Measurements from ENCODE around the gene CHSY1. TPM values are rescaled to one million over a fixed set of nuclear protein-coding genes. Genes with fewer than 3 reads are reported as not detected.

Gene CHSY1
- total RNA-seq, 1 experiment from 2014 or later = 59.1 TPM

DNA sequence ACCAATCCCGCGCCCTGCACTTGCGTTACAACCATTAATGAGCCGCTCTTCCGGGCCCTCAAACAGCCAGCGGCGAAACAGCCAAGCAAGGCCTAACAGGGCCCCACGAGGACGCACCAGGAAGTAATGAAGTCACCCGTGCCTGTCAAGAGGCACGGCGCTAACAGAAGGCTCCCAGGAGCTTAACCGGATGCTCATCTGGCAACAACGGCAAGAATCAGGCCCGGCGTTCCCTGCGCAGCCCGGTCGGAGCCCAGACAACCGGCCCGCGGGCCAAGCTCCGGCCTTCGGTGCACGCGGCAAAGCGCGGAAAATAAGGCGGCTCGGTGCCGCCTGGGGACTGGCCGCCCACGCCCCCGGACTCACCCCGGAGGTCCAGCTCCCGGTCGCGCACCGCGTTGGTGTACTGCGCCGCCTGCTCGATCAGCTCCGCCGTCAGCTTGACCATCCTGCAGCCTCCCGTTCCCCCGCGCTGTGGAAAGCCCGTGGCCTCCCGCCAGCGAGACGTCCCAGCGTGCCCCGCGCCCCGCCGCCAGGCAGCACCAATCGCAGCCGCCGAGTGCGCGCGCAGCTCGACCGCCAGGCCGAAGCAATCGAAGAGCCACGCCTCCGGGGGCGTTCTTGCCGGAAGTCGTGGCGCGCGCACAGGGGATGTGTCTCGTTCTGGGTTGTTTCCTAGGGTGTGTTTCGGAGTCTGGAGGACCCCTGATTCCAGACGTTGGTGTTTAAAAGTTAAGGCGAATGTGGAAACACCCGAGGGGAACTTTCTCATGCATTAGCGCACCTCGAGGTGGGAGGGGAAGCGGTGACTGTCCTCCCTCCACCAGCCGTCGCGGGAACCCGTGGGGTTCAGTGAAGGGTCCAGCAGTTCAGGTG, 43.1 kb upstream of the CHSY1 start, which contains the start of gene SNRPA1 (continued):
- TF ChIP-seq, protein P1, sequence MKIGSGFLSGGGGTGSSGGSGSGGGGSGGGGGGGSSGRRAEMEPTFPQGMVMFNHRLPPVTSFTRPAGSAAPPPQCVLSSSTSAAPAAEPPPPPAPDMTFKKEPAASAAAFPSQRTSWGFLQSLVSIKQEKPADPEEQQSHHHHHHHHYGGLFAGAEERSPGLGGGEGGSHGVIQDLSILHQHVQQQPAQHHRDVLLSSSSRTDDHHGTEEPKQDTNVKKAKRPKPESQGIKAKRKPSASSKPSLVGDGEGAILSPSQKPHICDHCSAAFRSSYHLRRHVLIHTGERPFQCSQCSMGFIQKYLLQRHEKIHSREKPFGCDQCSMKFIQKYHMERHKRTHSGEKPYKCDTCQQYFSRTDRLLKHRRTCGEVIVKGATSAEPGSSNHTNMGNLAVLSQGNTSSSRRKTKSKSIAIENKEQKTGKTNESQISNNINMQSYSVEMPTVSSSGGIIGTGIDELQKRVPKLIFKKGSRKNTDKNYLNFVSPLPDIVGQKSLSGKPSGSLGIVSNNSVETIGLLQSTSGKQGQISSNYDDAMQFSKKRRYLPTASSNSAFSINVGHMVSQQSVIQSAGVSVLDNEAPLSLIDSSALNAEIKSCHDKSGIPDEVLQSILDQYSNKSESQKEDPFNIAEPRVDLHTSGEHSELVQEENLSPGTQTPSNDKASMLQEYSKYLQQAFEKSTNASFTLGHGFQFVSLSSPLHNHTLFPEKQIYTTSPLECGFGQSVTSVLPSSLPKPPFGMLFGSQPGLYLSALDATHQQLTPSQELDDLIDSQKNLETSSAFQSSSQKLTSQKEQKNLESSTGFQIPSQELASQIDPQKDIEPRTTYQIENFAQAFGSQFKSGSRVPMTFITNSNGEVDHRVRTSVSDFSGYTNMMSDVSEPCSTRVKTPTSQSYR (CRISPR knock-in tag; IDR thresholded peaks at IDR 0.05) = no peak; the same call in 1 of the 2 replicates
- TF ChIP-seq MYBL2 (CRISPR knock-in tag; IDR thresholded peaks at IDR 0.05) (peak; percentile 92), TEAD1 (CRISPR knock-in tag; IDR thresholded peaks at IDR 0.05) (peak; percentile 89; the same call in 1 of the 2 replicates), RELA (CRISPR knock-in tag; IDR thresholded peaks at IDR 0.05; ENCODE audit: borderline replicate concordance) (peak; percentile 71; the same call in 1 of the 2 replicates), ELF4 (CRISPR knock-in tag; IDR thresholded peaks at IDR 0.05; ENCODE audit: low read depth) (no peak), FOXJ3 (CRISPR knock-in tag; IDR thresholded peaks at IDR 0.05; ENCODE audit: borderline replicate concordance) (no peak), ZNF423 (CRISPR knock-in tag; IDR thresholded peaks at IDR 0.05) (no peak), GTF2I (CRISPR knock-in tag; conservative IDR thresholded peaks at IDR 0.05) (no peak), HMGA2 (CRISPR knock-in tag; IDR thresholded peaks at IDR 0.05) (no peak), TP53 (CRISPR knock-in tag; IDR thresholded peaks at IDR 0.05) (0 out of 2 replicates have a peak, but pooled peaks have one; percentile 81), ZNF219 (CRISPR knock-in tag; IDR thresholded peaks at IDR 0.05; ENCODE audit: borderline replicate concordance) (peak; percentile 44; the same call in 1 of the 2 replicates), TEAD4 (CRISPR knock-in tag; IDR thresholded peaks at IDR 0.05) (no peak), ZNF138 (CRISPR knock-in tag; conservative IDR thresholded peaks at IDR 0.05) (no peak), ZNF121 (CRISPR knock-in tag; IDR thresholded peaks at IDR 0.05) (no peak), MXD4 (CRISPR knock-in tag; IDR thresholded peaks at IDR 0.05; ENCODE audit: borderline replicate concordance) (no peak), NR1H2 (CRISPR knock-in tag; IDR thresholded peaks at IDR 0.05) (no peak)
- TF ChIP-seq, protein P2, sequence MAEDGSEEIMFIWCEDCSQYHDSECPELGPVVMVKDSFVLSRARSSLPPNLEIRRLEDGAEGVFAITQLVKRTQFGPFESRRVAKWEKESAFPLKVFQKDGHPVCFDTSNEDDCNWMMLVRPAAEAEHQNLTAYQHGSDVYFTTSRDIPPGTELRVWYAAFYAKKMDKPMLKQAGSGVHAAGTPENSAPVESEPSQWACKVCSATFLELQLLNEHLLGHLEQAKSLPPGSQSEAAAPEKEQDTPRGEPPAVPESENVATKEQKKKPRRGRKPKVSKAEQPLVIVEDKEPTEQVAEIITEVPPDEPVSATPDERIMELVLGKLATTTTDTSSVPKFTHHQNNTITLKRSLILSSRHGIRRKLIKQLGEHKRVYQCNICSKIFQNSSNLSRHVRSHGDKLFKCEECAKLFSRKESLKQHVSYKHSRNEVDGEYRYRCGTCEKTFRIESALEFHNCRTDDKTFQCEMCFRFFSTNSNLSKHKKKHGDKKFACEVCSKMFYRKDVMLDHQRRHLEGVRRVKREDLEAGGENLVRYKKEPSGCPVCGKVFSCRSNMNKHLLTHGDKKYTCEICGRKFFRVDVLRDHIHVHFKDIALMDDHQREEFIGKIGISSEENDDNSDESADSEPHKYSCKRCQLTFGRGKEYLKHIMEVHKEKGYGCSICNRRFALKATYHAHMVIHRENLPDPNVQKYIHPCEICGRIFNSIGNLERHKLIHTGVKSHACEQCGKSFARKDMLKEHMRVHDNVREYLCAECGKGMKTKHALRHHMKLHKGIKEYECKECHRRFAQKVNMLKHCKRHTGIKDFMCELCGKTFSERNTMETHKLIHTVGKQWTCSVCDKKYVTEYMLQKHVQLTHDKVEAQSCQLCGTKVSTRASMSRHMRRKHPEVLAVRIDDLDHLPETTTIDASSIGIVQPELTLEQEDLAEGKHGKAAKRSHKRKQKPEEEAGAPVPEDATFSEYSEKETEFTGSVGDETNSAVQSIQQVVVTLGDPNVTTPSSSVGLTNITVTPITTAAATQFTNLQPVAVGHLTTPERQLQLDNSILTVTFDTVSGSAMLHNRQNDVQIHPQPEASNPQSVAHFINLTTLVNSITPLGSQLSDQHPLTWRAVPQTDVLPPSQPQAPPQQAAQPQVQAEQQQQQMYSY (CRISPR knock-in tag; IDR thresholded peaks at IDR 0.05) = peak; percentile 55; the same call in 1 of the 2 replicates
- TF ChIP-seq, protein P3, sequence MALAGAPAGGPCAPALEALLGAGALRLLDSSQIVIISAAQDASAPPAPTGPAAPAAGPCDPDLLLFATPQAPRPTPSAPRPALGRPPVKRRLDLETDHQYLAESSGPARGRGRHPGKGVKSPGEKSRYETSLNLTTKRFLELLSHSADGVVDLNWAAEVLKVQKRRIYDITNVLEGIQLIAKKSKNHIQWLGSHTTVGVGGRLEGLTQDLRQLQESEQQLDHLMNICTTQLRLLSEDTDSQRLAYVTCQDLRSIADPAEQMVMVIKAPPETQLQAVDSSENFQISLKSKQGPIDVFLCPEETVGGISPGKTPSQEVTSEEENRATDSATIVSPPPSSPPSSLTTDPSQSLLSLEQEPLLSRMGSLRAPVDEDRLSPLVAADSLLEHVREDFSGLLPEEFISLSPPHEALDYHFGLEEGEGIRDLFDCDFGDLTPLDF (CRISPR knock-in tag; IDR thresholded peaks at IDR 0.05) = peak; percentile 58; the same call in 1 of the 2 replicates
- TF ChIP-seq, protein P4, sequence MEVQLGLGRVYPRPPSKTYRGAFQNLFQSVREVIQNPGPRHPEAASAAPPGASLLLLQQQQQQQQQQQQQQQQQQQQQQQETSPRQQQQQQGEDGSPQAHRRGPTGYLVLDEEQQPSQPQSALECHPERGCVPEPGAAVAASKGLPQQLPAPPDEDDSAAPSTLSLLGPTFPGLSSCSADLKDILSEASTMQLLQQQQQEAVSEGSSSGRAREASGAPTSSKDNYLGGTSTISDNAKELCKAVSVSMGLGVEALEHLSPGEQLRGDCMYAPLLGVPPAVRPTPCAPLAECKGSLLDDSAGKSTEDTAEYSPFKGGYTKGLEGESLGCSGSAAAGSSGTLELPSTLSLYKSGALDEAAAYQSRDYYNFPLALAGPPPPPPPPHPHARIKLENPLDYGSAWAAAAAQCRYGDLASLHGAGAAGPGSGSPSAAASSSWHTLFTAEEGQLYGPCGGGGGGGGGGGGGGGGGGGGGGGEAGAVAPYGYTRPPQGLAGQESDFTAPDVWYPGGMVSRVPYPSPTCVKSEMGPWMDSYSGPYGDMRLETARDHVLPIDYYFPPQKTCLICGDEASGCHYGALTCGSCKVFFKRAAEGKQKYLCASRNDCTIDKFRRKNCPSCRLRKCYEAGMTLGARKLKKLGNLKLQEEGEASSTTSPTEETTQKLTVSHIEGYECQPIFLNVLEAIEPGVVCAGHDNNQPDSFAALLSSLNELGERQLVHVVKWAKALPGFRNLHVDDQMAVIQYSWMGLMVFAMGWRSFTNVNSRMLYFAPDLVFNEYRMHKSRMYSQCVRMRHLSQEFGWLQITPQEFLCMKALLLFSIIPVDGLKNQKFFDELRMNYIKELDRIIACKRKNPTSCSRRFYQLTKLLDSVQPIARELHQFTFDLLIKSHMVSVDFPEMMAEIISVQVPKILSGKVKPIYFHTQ (CRISPR knock-in tag; IDR thresholded peaks at IDR 0.05) = no peak
- TF ChIP-seq, protein P5, sequence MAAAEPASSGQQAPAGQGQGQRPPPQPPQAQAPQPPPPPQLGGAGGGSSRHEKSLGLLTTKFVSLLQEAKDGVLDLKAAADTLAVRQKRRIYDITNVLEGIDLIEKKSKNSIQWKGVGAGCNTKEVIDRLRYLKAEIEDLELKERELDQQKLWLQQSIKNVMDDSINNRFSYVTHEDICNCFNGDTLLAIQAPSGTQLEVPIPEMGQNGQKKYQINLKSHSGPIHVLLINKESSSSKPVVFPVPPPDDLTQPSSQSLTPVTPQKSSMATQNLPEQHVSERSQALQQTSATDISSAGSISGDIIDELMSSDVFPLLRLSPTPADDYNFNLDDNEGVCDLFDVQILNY (CRISPR knock-in tag; IDR thresholded peaks at IDR 0.05) = peak; percentile 98
- TF ChIP-seq, protein P6, sequence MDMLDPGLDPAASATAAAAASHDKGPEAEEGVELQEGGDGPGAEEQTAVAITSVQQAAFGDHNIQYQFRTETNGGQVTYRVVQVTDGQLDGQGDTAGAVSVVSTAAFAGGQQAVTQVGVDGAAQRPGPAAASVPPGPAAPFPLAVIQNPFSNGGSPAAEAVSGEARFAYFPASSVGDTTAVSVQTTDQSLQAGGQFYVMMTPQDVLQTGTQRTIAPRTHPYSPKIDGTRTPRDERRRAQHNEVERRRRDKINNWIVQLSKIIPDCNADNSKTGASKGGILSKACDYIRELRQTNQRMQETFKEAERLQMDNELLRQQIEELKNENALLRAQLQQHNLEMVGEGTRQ (CRISPR knock-in tag; IDR thresholded peaks at IDR 0.05) = peak; percentile 38; the same call in 1 of the 2 replicates
- TF ChIP-seq, protein P7, sequence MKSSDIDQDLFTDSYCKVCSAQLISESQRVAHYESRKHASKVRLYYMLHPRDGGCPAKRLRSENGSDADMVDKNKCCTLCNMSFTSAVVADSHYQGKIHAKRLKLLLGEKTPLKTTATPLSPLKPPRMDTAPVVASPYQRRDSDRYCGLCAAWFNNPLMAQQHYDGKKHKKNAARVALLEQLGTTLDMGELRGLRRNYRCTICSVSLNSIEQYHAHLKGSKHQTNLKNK (CRISPR knock-in tag; IDR thresholded peaks at IDR 0.05) = no peak
- TF ChIP-seq, protein P8, sequence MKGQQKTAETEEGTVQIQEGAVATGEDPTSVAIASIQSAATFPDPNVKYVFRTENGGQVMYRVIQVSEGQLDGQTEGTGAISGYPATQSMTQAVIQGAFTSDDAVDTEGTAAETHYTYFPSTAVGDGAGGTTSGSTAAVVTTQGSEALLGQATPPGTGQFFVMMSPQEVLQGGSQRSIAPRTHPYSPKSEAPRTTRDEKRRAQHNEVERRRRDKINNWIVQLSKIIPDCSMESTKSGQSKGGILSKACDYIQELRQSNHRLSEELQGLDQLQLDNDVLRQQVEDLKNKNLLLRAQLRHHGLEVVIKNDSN (CRISPR knock-in tag; IDR thresholded peaks at IDR 0.05) = peak; percentile 62; the same call in 1 of the 2 replicates

Data from WTC11 (cell line).